ENCODE results near the gene PHC3.

- TF ChIP-seq EP300 (IDR thresholded peaks at IDR 0.05; ENCODE audit: borderline replicate concordance) = no peak
- no peak for TF ChIP-seq FOXM1 (IDR thresholded peaks at IDR 0.05; ENCODE audit: borderline replicate concordance, low read depth)
- no peak for TF ChIP-seq REST (IDR thresholded peaks at IDR 0.05; ENCODE audit: low read depth)
- TF ChIP-seq YY1 (IDR thresholded peaks at IDR 0.05; ENCODE audit: low read depth) = no peak
- TF ChIP-seq RAD21 (IDR thresholded peaks at IDR 0.05; ENCODE audit: low read depth) = no peak
- no peak for TF ChIP-seq CREB1 (IDR thresholded peaks at IDR 0.05; ENCODE audit: low read depth)
- no peak for TF ChIP-seq TAF1 (IDR thresholded peaks at IDR 0.05; ENCODE audit: low read depth)
Observed at GRCh38 chr3:170056710-170057454, 124.7 kb downstream of the PHC3 start.

All from Ishikawa (cell line).